ENCODE measurements around the gene NTSR1. TPM values are rescaled to one million over a fixed set of nuclear protein-coding genes. Genes with fewer than 3 reads are reported as not detected.
"Not testable (repeated sequence)": the region's sequence is repeated elsewhere in the genome, so short reads cannot be mapped to it uniquely, and the experiment has no call there.

The NTSR1 gene
- total and polyA plus RNA-seq, 11 donors, result 0.01 to 0.32 (median 0.07) TPM; not detected in 7

DNA sequence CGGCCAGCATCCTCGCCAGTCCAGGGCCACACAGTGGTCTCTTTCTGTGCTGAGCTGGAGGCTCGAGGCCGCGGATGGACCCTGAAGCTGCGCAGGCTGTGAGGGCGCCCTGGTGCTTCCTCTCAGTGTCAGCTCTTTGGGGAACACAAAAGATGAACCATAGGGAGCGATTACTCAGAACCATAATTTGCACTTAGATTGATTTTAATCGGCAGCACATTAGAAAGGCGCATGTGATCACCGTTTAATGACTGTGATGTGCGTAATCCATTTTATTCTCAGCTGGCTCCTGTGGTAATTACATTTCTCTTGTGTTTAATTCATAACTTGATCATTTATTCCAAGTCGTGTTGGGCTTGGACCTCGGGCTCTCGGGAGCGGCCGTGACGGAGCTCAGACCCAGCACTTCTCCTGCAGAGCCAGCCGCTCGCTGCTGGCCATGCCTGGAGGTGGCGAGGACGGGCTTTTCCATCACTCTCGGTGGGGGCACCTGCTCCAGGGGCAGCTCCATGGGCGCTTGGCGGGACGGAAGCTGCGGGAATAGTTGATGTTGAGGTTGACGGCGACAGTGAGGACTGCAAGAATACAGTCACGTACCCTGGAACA, 25.6 kb upstream of the NTSR1 start:
- peaks cover 0 to 47% (median 9%) of the 10 kb centered on the region in 9 donors for H3K27me3 ChIP-seq
- 83 to 89% (median 87%) methylated on average over 29 to 30 of the region's 30 CpGs for WGBS, 4 donors
- no peak for DNase-seq

DNA sequence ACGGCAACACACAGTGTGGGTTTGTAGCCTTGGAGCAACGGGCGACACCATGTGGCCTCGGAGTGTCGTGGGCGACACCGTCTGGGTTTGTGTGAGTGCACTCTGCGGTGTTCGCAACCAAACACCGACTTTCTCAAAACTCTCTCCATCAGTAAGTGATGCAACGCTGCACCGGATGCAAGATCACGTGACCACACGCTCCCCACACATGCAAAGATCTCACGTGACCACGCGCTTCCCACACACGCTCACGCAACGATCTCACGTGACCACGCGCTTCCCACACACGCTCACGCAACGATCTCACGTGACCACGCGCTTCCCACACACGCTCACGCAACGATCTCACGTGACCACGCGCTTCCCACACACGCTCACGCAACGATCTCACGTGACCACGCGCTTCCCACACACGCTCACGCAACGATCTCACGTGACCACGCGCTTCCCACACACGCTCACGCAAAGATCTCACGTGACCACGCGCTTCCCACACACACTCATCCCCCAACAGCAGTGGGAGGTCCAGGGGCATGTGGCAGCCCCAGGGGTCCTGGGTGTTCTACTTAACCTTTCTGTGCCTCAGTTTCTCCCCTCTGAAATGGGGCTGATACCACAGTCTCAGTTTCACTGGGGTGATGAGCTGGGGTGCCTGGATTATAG, 24.8 kb upstream of the NTSR1 start:
- peaks cover 0 to 47% (median 9%) of the 10 kb centered on the region in 9 donors for H3K27me3 ChIP-seq
- 94 to 97% (median 95%) methylated on average over 42 to 52 of the region's 52 CpGs for WGBS, 4 donors

More for the DNA sequence above, 25.6 kb upstream of the NTSR1 start:
- intact Hi-C loops (cut with DNase I), result loop anchor here in 1 of 10 donors (5.0 kb wide), 1 partner anchor 89 kb away; no protein-coding TSS in a partner anchor
- Histone ChIP-seq H3K36me3 (no peaks in the 10 kb centered on the region), H3K9me3 (peaks cover 0 to 11% (median 0%) of the 10 kb centered on the region in 12 donors), H3K27ac (no peak overlapping the region), H3K4me3 (no peak overlapping the region), H3K4me1 (peaks cover 0 to 24% (median 0%) of the 10 kb centered on the region in 12 donors)
- ATAC-seq, result no peak
- TF ChIP-seq, protein P1, sequence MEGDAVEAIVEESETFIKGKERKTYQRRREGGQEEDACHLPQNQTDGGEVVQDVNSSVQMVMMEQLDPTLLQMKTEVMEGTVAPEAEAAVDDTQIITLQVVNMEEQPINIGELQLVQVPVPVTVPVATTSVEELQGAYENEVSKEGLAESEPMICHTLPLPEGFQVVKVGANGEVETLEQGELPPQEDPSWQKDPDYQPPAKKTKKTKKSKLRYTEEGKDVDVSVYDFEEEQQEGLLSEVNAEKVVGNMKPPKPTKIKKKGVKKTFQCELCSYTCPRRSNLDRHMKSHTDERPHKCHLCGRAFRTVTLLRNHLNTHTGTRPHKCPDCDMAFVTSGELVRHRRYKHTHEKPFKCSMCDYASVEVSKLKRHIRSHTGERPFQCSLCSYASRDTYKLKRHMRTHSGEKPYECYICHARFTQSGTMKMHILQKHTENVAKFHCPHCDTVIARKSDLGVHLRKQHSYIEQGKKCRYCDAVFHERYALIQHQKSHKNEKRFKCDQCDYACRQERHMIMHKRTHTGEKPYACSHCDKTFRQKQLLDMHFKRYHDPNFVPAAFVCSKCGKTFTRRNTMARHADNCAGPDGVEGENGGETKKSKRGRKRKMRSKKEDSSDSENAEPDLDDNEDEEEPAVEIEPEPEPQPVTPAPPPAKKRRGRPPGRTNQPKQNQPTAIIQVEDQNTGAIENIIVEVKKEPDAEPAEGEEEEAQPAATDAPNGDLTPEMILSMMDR (IDR thresholded peaks at IDR 0.05), result no peak

DNA sequence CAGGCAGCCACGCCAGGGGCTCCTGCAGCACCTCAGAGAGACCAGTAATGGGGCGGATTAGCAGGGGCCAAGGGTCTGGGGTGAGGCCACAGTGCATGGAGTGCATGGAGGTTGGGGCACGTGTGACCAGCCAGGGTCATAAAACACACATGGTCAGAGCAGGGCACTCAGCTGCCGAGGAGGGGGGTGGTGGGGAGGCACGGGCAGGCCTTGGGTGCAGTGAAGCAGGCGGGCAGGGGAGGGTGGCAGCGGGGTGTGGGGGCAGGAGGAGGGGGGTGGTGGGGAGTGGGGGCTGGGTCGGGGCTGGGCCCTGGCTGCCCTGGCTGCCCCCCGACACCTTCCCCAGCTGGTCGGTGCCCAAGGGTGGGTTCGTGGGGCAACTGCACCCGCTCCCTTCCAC, 23.7 kb upstream of the NTSR1 start:
- no peak for TF ChIP-seq POLR2A (IDR thresholded peaks at IDR 0.05)
- TF ChIP-seq, protein P1 (IDR thresholded peaks at IDR 0.05), result no peak
- Histone ChIP-seq H3K4me3 (no peak overlapping the region), H3K9me3 (peaks cover 0 to 5% (median 0%) of the 10 kb centered on the region in 12 donors), H3K27ac (no peak overlapping the region), H3K4me1 (peaks cover 0 to 12% (median 0%) of the 10 kb centered on the region in 12 donors), H3K27me3 (peaks cover 0 to 50% (median 9%) of the 10 kb centered on the region in 9 donors), H3K36me3 (no peaks in the 10 kb centered on the region)
- no peak for DNase-seq
- WGBS, 4 donors, result 75 to 82% (median 80%) methylated on average over 8 to 12 of the region's 12 CpGs
- intact Hi-C loops (cut with DNase I), result loop anchor here in 1 of 10 donors (5.0 kb wide), 1 partner anchor 87 kb away; no protein-coding TSS in a partner anchor
- ATAC-seq, result no peak

More for the DNA sequence above, 24.8 kb upstream of the NTSR1 start:
- H3K36me3 ChIP-seq, ATAC-seq, H3K27ac ChIP-seq, H3K4me3 ChIP-seq, DNase-seq: not testable (repeated sequence)
- Histone ChIP-seq H3K9me3 (peaks cover 0 to 11% (median 0%) of the 10 kb centered on the region in 12 donors), H3K4me1 (peaks cover 0 to 16% (median 0%) of the 10 kb centered on the region in 12 donors)
- intact Hi-C loops (cut with DNase I), result loop anchor here in 1 of 10 donors (5.0 kb wide), 1 partner anchor 89 kb away; no protein-coding TSS in a partner anchor

DNA sequence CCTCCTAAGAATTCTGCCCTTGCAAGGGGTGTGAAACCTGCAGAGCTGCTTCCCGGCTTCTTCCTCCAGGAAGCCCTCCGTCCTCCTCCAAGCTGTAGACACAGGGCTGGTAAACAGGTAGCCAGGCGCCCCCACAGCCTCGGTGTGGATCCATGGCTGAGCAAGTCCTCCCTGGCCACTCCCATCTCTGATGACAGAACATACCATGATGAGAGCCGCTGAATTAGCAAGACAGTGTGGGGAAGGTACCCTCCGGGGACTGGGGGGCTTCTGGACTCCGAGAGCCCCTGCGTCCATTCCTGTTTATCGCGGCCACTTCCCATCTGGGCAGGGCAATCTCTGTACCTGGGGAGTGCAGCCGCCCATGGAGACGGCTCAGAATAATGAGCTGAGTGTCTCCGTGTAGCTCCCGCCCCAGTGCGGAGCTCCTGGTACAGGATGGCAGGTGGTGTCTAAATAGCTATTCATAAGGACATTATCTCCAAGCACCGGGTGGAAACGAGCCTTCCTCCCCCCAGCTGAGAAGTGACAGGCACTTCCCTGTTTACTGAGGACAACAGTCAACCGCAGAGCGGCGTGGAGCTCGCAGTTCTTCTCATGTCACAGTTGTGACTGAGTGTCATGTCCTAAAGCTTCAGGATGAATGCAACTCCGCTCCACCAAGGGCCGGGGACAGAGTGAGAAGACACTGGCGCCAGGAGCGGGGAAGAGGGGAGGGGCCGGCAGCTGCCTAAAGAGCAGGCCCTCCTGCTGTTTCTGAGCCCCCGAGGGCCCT, 22.7 kb upstream of the NTSR1 start:
- no peak for TF ChIP-seq POLR2A (IDR thresholded peaks at IDR 0.05)
- TF ChIP-seq, protein P1 (IDR thresholded peaks at IDR 0.05), result no peak
- peak overlapping the region in 1 of 12 donors; percentile 17 for H3K4me3 ChIP-seq
- H3K4me1 ChIP-seq, result peaks cover 0 to 12% (median 0%) of the 10 kb centered on the region in 12 donors
- no peak overlapping the region for H3K27ac ChIP-seq
- WGBS, 4 donors, result 23 to 41% (median 28%) methylated on average over 18 to 27 of the region's 27 CpGs
- DNase-seq (no peak), ATAC-seq (peak in 3 of 4 donors; percentile 40 to 71 (median 47))
- intact Hi-C loops (cut with DNase I), result no loop called here
- H3K36me3 ChIP-seq, result no peaks in the 10 kb centered on the region
- H3K27me3 ChIP-seq, result peaks cover 0 to 55% (median 10%) of the 10 kb centered on the region in 9 donors
- no peaks in the 10 kb centered on the region for H3K9me3 ChIP-seq

Data from heart left ventricle (tissue), 16 donors.